AG09309 (cell line): ENCODE measurements around the gene LAMA4.

Source experiments
- DNase-seq: peaks from one replicate; pipeline ENCODE4 v3.0.0-alpha.2; 2010; ENCODE audit warnings: low read depth
- H3K4me3 ChIP-seq: 2 replicates; pipeline ENCODE4 v1.5.1; 2011; ENCODE audit warnings: mild to moderate bottlenecking, low read depth, low read length, moderate library complexity; ENCODE audit not compliant: control insufficient read depth
- TF ChIP-seq, protein P1 (sequence below): IDR thresholded peaks from 2 replicates; pipeline ENCODE4 v1.5.1; 2011; ENCODE audit warnings: mild to moderate bottlenecking, low read depth, low read length, inconsistent platforms; ENCODE audit not compliant: insufficient read depth, control insufficient read depth; ENCODE audit errors: missing control alignments

Gene LAMA4

GRCh38 chr6:112176175-112176574 lies 78.2 kb downstream of the LAMA4 start:
- TF ChIP-seq, protein P1, sequence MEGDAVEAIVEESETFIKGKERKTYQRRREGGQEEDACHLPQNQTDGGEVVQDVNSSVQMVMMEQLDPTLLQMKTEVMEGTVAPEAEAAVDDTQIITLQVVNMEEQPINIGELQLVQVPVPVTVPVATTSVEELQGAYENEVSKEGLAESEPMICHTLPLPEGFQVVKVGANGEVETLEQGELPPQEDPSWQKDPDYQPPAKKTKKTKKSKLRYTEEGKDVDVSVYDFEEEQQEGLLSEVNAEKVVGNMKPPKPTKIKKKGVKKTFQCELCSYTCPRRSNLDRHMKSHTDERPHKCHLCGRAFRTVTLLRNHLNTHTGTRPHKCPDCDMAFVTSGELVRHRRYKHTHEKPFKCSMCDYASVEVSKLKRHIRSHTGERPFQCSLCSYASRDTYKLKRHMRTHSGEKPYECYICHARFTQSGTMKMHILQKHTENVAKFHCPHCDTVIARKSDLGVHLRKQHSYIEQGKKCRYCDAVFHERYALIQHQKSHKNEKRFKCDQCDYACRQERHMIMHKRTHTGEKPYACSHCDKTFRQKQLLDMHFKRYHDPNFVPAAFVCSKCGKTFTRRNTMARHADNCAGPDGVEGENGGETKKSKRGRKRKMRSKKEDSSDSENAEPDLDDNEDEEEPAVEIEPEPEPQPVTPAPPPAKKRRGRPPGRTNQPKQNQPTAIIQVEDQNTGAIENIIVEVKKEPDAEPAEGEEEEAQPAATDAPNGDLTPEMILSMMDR: no peak
- DNase-seq: no peak
- no peak overlapping the region for H3K4me3 ChIP-seq

GRCh38 chr6:112173221-112173804 lies 81.1 kb downstream of the LAMA4 start:
- TF ChIP-seq, protein P1: no peak

DNA sequence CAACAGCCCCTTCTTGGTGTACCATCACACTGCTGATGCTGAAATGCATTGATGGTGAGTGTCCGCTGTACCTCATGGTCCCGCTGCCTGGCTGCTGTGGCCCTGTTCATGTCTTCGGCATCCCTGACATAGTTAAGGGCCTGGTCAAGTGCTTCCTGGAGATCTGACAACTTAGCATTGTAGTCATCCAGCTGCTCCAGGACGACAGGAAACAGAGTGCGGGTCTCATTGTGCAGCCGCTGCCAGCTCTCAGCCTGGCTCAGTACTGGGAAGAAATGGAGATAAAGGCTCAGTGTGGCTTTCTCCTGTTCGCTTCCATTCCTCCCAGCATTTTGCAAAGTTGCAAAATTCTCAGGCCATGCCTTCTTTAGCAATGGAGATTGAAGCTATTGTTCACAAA lies 81.8 kb downstream of the LAMA4 start:
- no peak for DNase-seq
- no peak overlapping the region for H3K4me3 ChIP-seq
- TF ChIP-seq, protein P1: no peak

More at GRCh38 chr6:112173221-112173804, 81.1 kb downstream of the LAMA4 start:
- DNase-seq: no peak
- no peak overlapping the region for H3K4me3 ChIP-seq

DNA sequence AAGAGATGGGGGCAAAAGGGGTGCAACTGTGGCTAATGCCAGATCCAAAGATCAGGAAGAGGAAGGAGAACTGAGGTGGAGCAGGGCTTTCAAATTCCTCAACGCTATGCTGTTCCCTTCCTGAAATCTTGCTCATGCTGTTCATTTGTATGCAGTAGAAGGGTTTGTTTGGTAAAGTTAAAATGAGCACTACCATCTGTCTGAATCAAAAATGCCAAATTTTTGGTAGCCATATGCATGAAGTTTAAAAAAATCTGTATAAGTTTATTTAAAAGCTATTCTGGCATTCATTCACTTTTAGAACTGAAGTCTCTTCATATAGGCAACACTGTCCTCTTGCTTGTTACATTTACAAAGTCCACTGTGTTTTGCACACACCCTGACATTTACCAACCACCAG lies 84.8 kb downstream of the LAMA4 start:
- no peak overlapping the region for H3K4me3 ChIP-seq
- TF ChIP-seq, protein P1: no peak
- no peak for DNase-seq

GRCh38 chr6:112163295-112164257 lies 90.8 kb downstream of the LAMA4 start:
- TF ChIP-seq, protein P1: peak; percentile 80
- no peak overlapping the region for H3K4me3 ChIP-seq
- no peak for DNase-seq

DNA sequence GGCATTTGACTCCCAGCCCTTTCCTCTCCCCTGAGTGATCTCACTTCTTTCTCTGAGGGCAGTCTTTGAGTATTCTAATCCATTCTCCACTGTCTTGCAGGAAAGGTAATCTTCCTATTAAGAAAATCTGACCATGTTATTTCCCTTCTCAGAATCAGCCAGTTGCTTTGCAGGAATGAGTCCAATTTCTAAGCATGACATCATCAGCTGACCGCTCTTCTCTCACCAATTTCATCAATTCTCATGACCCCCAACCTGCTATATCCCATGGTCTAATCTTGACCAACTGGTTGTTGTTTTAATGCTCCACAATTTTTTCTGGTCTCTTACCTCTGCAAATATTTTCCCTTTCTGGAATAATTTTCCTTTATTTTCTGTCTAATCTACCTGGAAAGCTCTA lies 93.6 kb downstream of the LAMA4 start:
- no peak for DNase-seq
- TF ChIP-seq, protein P1: no peak
- H3K4me3 ChIP-seq: no peak overlapping the region
